GM18519 (cell line): ENCODE measurements around the gene S100A5.

ENCODE experiments used
- ATAC-seq: cut with Tn5 transposase; IDR thresholded peaks from one replicate; pipeline ENCODE4 v1.9.1; 2021; ENCODE audit warnings: mild to moderate bottlenecking, moderate library complexity; ENCODE audit not compliant: unreplicated experiment, low FRiP score

Gene S100A5

GRCh38 chr1:153513666-153514065, 27.1 kb downstream of the S100A5 start:
- ATAC-seq, result no peak

- no peak for ATAC-seq
These were observed 27.7 kb downstream of the S100A5 start for GRCh38 chr1:153513023-153513422.

- ATAC-seq, result no peak
These were observed 29.7 kb downstream of the S100A5 start for GRCh38 chr1:153510984-153511410.

- ATAC-seq, result no peak
These were observed 30.9 kb downstream of the S100A5 start for GRCh38 chr1:153509729-153510354.

- no peak for ATAC-seq
These were observed 31.7 kb downstream of the S100A5 start for GRCh38 chr1:153509036-153509435.

GRCh38 chr1:153507926-153508583, 32.7 kb downstream of the S100A5 start:
- ATAC-seq, result no peak

GRCh38 chr1:153506831-153507413, 33.8 kb downstream of the S100A5 start:
- no peak for ATAC-seq

- ATAC-seq, result no peak
These were observed 34.3 kb downstream of the S100A5 start for GRCh38 chr1:153506386-153506785.

GRCh38 chr1:153505576-153505975, 35.2 kb downstream of the S100A5 start:
- ATAC-seq, result no peak

- ATAC-seq, result no peak
These were observed 37.0 kb downstream of the S100A5 start for GRCh38 chr1:153503766-153504165.

- ATAC-seq, result no peak
These were observed 42.0 kb downstream of the S100A5 start for GRCh38 chr1:153498746-153499145.

- no peak for ATAC-seq
These were observed 45.2 kb downstream of the S100A5 start for GRCh38 chr1:153495536-153495935.

GRCh38 chr1:153494976-153495535, 45.7 kb downstream of the S100A5 start:
- ATAC-seq, result no peak

- no peak for ATAC-seq
These were observed 47.3 kb downstream of the S100A5 start for GRCh38 chr1:153493343-153493960.

GRCh38 chr1:153490272-153491051, 50.3 kb downstream of the S100A5 start:
- no peak for ATAC-seq

- ATAC-seq, result no peak
These were observed 52.0 kb downstream of the S100A5 start for GRCh38 chr1:153488731-153489130.

GRCh38 chr1:153487707-153488106, 53.0 kb downstream of the S100A5 start:
- no peak for ATAC-seq
